ENCODE measurements around the gene TTLL10.

Gene TTLL10

GRCh38 chr1:1128454-1129139, 45.1 kb upstream of the TTLL10 start:
- H3K36me3 Mint-ChIP-seq (ENCODE audit: low read depth), result no peaks in the 10 kb centered on the region
- no peak overlapping the region for H3K27ac Mint-ChIP-seq

GRCh38 chr1:1129381-1129821, 44.3 kb upstream of the TTLL10 start:
- Mint-ChIP-seq H3K9me3 (peaks cover 3% of the 10 kb centered on the region), H3K27me3 (ENCODE audit: low read depth, poor library complexity) (peaks cover 24% of the 10 kb centered on the region), H3K4me3 (no peak overlapping the region), H3K4me1 (peaks cover 46% of the 10 kb centered on the region), H3K36me3 (ENCODE audit: low read depth) (no peaks in the 10 kb centered on the region), H3K27ac (no peak overlapping the region)
- no peak for DNase-seq
- no peak for TF ChIP-seq CTCF (IDR thresholded peaks at IDR 0.05)

More at GRCh38 chr1:1128454-1129139, 45.1 kb upstream of the TTLL10 start:
- peaks cover 17% of the 10 kb centered on the region for H3K27me3 Mint-ChIP-seq (ENCODE audit: low read depth, poor library complexity)
- H3K9me3 Mint-ChIP-seq, result peaks cover 7% of the 10 kb centered on the region
- no peak for TF ChIP-seq CTCF (IDR thresholded peaks at IDR 0.05)
- DNase-seq, result no peak
- H3K4me1 Mint-ChIP-seq, result peaks cover 52% of the 10 kb centered on the region
- no peak overlapping the region for H3K4me3 Mint-ChIP-seq

GRCh38 chr1:1130206-1131120, 43.2 kb upstream of the TTLL10 start:
- Mint-ChIP-seq H3K27ac (no peak overlapping the region), H3K27me3 (ENCODE audit: low read depth, poor library complexity) (peaks cover 29% of the 10 kb centered on the region), H3K4me3 (no peak overlapping the region), H3K36me3 (ENCODE audit: low read depth) (no peaks in the 10 kb centered on the region), H3K9me3 (peaks cover 7% of the 10 kb centered on the region), H3K4me1 (peaks cover 41% of the 10 kb centered on the region)
- DNase-seq, result no peak
- TF ChIP-seq CTCF (IDR thresholded peaks at IDR 0.05), result no peak

GRCh38 chr1:1132042-1132950, 41.4 kb upstream of the TTLL10 start:
- Mint-ChIP-seq H3K27me3 (ENCODE audit: low read depth, poor library complexity) (peaks cover 43% of the 10 kb centered on the region), H3K4me3 (no peak overlapping the region), H3K27ac (peak overlapping the region; percentile 66), H3K36me3 (ENCODE audit: low read depth) (no peaks in the 10 kb centered on the region), H3K9me3 (peaks cover 9% of the 10 kb centered on the region), H3K4me1 (peaks cover 37% of the 10 kb centered on the region)
- TF ChIP-seq CTCF (IDR thresholded peaks at IDR 0.05), result no peak
- no peak for DNase-seq

GRCh38 chr1:1132956-1133750, 40.5 kb upstream of the TTLL10 start:
- Mint-ChIP-seq H3K4me1 (peaks cover 36% of the 10 kb centered on the region), H3K27ac (peak overlapping the region; percentile 66), H3K27me3 (ENCODE audit: low read depth, poor library complexity) (peaks cover 52% of the 10 kb centered on the region), H3K9me3 (peaks cover 9% of the 10 kb centered on the region), H3K36me3 (ENCODE audit: low read depth) (no peaks in the 10 kb centered on the region), H3K4me3 (no peak overlapping the region)
- no peak for TF ChIP-seq CTCF (IDR thresholded peaks at IDR 0.05)
- no peak for DNase-seq

Data from nephron progenitor cell (in vitro differentiated cells).